BLaER1 (cell line): Measurements from ENCODE around the gene FMOD.

ENCODE experiments used
- H3K27ac ChIP-seq: shearing (Covaris generic); formaldehyde crosslinking; 2 replicates; pipeline ENCODE4 v1.8.1; 2022
- H3K27me3 ChIP-seq: shearing (Covaris generic); formaldehyde crosslinking; 2 replicates; pipeline ENCODE4 v1.8.1; 2022
- H3K36me3 ChIP-seq: shearing (Covaris generic); formaldehyde crosslinking; 2 replicates; pipeline ENCODE4 v1.8.1; 2022
- H3K4me1 ChIP-seq: shearing (Covaris generic); formaldehyde crosslinking; 2 replicates; pipeline ENCODE4 v1.8.1; 2022
- H3K4me2 ChIP-seq: shearing (Covaris generic); formaldehyde crosslinking; 2 replicates; pipeline ENCODE4 v1.8.1; 2022
- H3K4me3 ChIP-seq: shearing (Covaris generic); formaldehyde crosslinking; 2 replicates; pipeline ENCODE4 v1.8.1; 2022
- H3K9ac ChIP-seq: shearing (Covaris generic); formaldehyde crosslinking; 2 replicates; pipeline ENCODE4 v1.8.1; 2022
- H3K9me3 ChIP-seq: shearing (Covaris generic); formaldehyde crosslinking; 2 replicates; pipeline ENCODE4 v1.8.1; 2022
- H4K20me1 ChIP-seq: shearing (Covaris generic); formaldehyde crosslinking; 2 replicates; pipeline ENCODE4 v1.8.1; 2022
- Cebpa-rat ChIP-seq: shearing (Covaris generic); IDR thresholded peaks from 2 replicates; pipeline ENCODE4 v1.8.1; 2022

Gene FMOD

GRCh38 chr1:203346060-203346768 is 4.7 kb downstream of the FMOD start:
- Histone ChIP-seq H3K9me3 (no peaks in the 10 kb centered on the region), H3K9ac (no peak overlapping the region), H3K4me1 (peaks cover 21% of the 10 kb centered on the region), H4K20me1 (no peaks in the 10 kb centered on the region), H3K4me3 (no peak overlapping the region), H3K36me3 (no peaks in the 10 kb centered on the region), H3K27me3 (peaks cover 12% of the 10 kb centered on the region), H3K4me2 (peak overlapping the region; percentile 6; the same call in 1 of the 2 replicates), H3K27ac (no peak overlapping the region)
- TF ChIP-seq Cebpa-rat, result no peak

- no peak overlapping the region for H3K4me2 ChIP-seq
- no peaks in the 10 kb centered on the region for H3K36me3 ChIP-seq
- H4K20me1 ChIP-seq, result no peaks in the 10 kb centered on the region
- H3K4me1 ChIP-seq, result peaks cover 19% of the 10 kb centered on the region
- H3K9me3 ChIP-seq, result no peaks in the 10 kb centered on the region
- peaks cover 24% of the 10 kb centered on the region for H3K27me3 ChIP-seq
- TF ChIP-seq Cebpa-rat, result no peak
- no peak overlapping the region for H3K9ac ChIP-seq
- no peak overlapping the region for H3K4me3 ChIP-seq
- no peak overlapping the region for H3K27ac ChIP-seq
Observed at GRCh38 chr1:203343956-203344754, 6.8 kb downstream of the FMOD start.

- Histone ChIP-seq H4K20me1 (no peaks in the 10 kb centered on the region), H3K9ac (no peak overlapping the region), H3K27me3 (peaks cover 24% of the 10 kb centered on the region), H3K4me3 (peak overlapping the region; percentile 31; the same call in 1 of the 2 replicates), H3K27ac (no peak overlapping the region), H3K9me3 (no peaks in the 10 kb centered on the region), H3K4me2 (peak overlapping the region; percentile 73), H3K4me1 (peaks cover 33% of the 10 kb centered on the region), H3K36me3 (no peaks in the 10 kb centered on the region)
- TF ChIP-seq Cebpa-rat, result no peak
Observed at GRCh38 chr1:203342192-203342940, 8.6 kb downstream of the FMOD start.

GRCh38 chr1:203340112-203340790 is 10.7 kb downstream of the FMOD start:
- H3K27me3 ChIP-seq, result peaks cover 24% of the 10 kb centered on the region
- no peak overlapping the region for H3K4me3 ChIP-seq
- peaks cover 45% of the 10 kb centered on the region for H3K4me1 ChIP-seq
- no peaks in the 10 kb centered on the region for H4K20me1 ChIP-seq
- H3K36me3 ChIP-seq, result no peaks in the 10 kb centered on the region
- no peak overlapping the region for H3K9ac ChIP-seq
- no peak for TF ChIP-seq Cebpa-rat
- H3K9me3 ChIP-seq, result no peaks in the 10 kb centered on the region
- no peak overlapping the region for H3K4me2 ChIP-seq
- H3K27ac ChIP-seq, result no peak overlapping the region

GRCh38 chr1:203338335-203339036 is 12.4 kb downstream of the FMOD start:
- Histone ChIP-seq H4K20me1 (no peaks in the 10 kb centered on the region), H3K9me3 (no peaks in the 10 kb centered on the region), H3K36me3 (no peaks in the 10 kb centered on the region), H3K27me3 (peaks cover 24% of the 10 kb centered on the region), H3K4me2 (peak overlapping the region; percentile 13; the same call in 1 of the 2 replicates), H3K4me1 (peaks cover 48% of the 10 kb centered on the region), H3K27ac (no peak overlapping the region), H3K4me3 (no peak overlapping the region), H3K9ac (no peak overlapping the region)
- no peak for TF ChIP-seq Cebpa-rat

- no peak for TF ChIP-seq Cebpa-rat
- Histone ChIP-seq H3K36me3 (no peaks in the 10 kb centered on the region), H3K27me3 (peaks cover 11% of the 10 kb centered on the region), H3K27ac (no peak overlapping the region), H3K4me3 (no peak overlapping the region), H4K20me1 (no peaks in the 10 kb centered on the region), H3K4me1 (peaks cover 40% of the 10 kb centered on the region), H3K9me3 (no peaks in the 10 kb centered on the region), H3K4me2 (peak overlapping the region; percentile 27), H3K9ac (no peak overlapping the region)
Observed at GRCh38 chr1:203336097-203336496, 14.8 kb downstream of the FMOD start.

- Histone ChIP-seq H3K27me3 (peaks cover 5% of the 10 kb centered on the region), H3K9ac (no peak overlapping the region), H3K4me2 (peak overlapping the region; percentile 27; the same call in 1 of the 2 replicates), H3K27ac (peak overlapping the region; percentile 29; the same call in 1 of the 2 replicates), H3K4me1 (peaks cover 40% of the 10 kb centered on the region), H3K36me3 (no peaks in the 10 kb centered on the region), H3K4me3 (no peak overlapping the region), H3K9me3 (no peaks in the 10 kb centered on the region), H4K20me1 (no peaks in the 10 kb centered on the region)
- TF ChIP-seq Cebpa-rat, result no peak
Observed at GRCh38 chr1:203335503-203335902, 15.4 kb downstream of the FMOD start.

GRCh38 chr1:203331224-203331623 is 19.7 kb downstream of the FMOD start:
- Histone ChIP-seq H3K27me3 (no peaks in the 10 kb centered on the region), H3K4me1 (peaks cover 41% of the 10 kb centered on the region), H3K9me3 (no peaks in the 10 kb centered on the region), H3K27ac (no peak overlapping the region), H3K4me2 (no peak overlapping the region), H3K36me3 (no peaks in the 10 kb centered on the region), H3K9ac (no peak overlapping the region), H3K4me3 (no peak overlapping the region), H4K20me1 (no peaks in the 10 kb centered on the region)
- TF ChIP-seq Cebpa-rat, result no peak

GRCh38 chr1:203328714-203329122 is 22.2 kb downstream of the FMOD start:
- H3K36me3 ChIP-seq, result no peaks in the 10 kb centered on the region
- peak overlapping the region; percentile 97; the same call in 1 of the 2 replicates for H3K4me2 ChIP-seq
- peak overlapping the region; percentile 99; the same call in 1 of the 2 replicates for H3K27ac ChIP-seq
- peaks cover 50% of the 10 kb centered on the region for H3K4me1 ChIP-seq
- no peaks in the 10 kb centered on the region for H4K20me1 ChIP-seq
- no peaks in the 10 kb centered on the region for H3K27me3 ChIP-seq
- no peak overlapping the region for H3K4me3 ChIP-seq
- H3K9me3 ChIP-seq, result no peaks in the 10 kb centered on the region
- H3K9ac ChIP-seq, result peak overlapping the region; percentile 93; the same call in 1 of the 2 replicates
- no peak for TF ChIP-seq Cebpa-rat
